Measurements from ENCODE around the gene CAPN2.

Gene CAPN2

DNA sequence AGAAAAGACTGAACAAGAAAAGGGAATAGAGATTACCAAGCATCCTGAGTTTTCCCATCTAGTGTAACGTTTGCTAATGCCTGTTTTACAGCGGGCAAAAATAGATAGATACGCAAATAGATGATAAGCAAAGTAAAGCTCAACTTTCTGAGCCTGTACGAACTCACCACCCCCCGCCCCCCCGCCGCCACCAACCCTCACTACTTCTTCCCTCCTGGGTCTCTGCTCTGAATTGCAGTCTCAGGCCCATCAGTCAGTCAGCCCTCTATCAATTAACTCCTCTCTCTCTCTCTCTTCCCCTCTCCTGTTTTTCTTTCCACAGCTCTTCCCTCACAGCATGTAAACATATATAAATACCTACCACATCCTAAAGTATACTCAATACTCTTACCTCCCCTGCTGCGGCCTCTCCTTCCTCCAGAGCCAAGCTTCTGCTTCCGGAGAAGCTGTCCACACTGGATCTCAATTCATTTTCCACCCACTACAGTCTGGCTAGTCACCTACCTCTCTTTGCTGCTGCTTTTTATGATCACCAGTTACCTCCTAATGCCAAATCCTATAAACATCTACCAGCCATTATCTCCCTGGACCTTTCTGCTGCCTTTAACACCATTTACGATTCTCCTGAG, 64.6 kb downstream of the CAPN2 start:
- Mint-ChIP-seq H3K36me3 (ENCODE audit: low read depth) (peaks cover 54% of the 10 kb centered on the region), H3K9me3 (no peaks in the 10 kb centered on the region), H3K27ac (no peak overlapping the region), H3K4me1 (ENCODE audit: low read depth) (peaks cover 11% of the 10 kb centered on the region), H3K4me3 (no peak overlapping the region), H3K27me3 (ENCODE audit: low read depth) (no peaks in the 10 kb centered on the region)
- no peak for DNase-seq (ENCODE audit: low spot score)

DNA sequence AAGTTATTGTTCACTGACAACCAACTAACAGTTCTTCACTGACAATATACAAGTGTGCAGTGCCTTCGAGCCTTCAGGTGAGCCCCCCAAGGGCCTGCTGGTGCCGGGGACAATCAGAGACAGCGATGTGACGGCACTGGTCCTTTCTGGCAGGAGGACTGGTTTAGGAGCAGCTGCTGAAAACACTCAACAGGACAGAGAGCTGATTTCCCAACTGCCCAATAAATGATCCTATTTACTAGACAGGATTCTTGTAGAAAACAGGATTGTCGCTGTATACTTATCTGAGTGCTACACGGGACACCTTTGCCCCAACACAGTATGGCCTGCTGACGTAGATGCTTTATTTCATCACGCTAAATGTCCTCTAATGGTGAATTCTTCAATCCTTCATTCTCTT, 68.0 kb downstream of the CAPN2 start:
- Mint-ChIP-seq H3K4me1 (ENCODE audit: low read depth) (peaks cover 11% of the 10 kb centered on the region), H3K4me3 (no peak overlapping the region), H3K36me3 (ENCODE audit: low read depth) (peaks cover 36% of the 10 kb centered on the region), H3K27me3 (ENCODE audit: low read depth) (no peaks in the 10 kb centered on the region), H3K9me3 (no peaks in the 10 kb centered on the region), H3K27ac (no peak overlapping the region)
- DNase-seq (ENCODE audit: low spot score): no peak

DNA sequence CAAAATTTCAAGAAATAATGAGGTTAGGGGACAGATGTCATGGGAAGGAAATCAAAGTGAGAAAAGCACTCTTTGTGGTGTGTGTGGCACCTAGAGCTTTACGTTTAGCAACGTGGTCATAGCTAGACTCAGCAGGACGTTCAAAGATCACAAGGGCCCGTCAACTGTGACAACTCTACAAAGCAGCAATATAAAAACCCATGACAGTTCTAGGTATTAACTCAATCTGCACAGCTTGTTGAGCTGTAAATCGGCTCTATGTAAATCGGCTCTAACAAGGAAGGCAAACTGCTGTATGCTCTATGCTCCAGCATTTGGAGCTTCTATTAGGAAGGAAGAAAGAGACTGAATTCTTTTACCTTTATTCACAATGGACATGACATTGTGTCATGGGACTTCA, 68.6 kb downstream of the CAPN2 start:
- Mint-ChIP-seq H3K4me3 (no peak overlapping the region), H3K27ac (no peak overlapping the region), H3K4me1 (ENCODE audit: low read depth) (peaks cover 5% of the 10 kb centered on the region), H3K27me3 (ENCODE audit: low read depth) (no peaks in the 10 kb centered on the region), H3K9me3 (no peaks in the 10 kb centered on the region), H3K36me3 (ENCODE audit: low read depth) (peaks cover 35% of the 10 kb centered on the region)
- no peak for DNase-seq (ENCODE audit: low spot score)

DNA sequence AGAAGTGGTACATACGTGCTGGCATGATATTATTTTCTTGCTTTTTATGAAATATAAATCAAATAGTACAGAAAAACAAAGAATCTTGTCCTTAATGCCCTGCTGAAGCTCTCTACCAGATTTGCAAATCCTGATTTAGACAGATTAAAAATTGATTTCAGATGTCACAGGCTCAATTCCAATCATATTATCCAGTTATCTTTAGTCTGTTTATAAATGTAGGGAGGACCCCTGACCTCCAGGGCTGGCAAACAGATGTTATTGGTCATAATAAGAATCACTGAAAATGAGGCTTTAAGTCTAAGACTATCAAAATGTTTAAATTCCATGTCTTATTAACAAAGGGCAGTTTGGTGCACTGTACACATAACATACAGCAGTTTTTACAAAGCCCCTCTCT, 71.3 kb downstream of the CAPN2 start:
- Mint-ChIP-seq H3K36me3 (ENCODE audit: low read depth) (peaks cover 23% of the 10 kb centered on the region), H3K4me3 (no peak overlapping the region), H3K27ac (no peak overlapping the region), H3K27me3 (ENCODE audit: low read depth) (no peaks in the 10 kb centered on the region), H3K9me3 (no peaks in the 10 kb centered on the region), H3K4me1 (ENCODE audit: low read depth) (no peaks in the 10 kb centered on the region)
- DNase-seq (ENCODE audit: low spot score): no peak

DNA sequence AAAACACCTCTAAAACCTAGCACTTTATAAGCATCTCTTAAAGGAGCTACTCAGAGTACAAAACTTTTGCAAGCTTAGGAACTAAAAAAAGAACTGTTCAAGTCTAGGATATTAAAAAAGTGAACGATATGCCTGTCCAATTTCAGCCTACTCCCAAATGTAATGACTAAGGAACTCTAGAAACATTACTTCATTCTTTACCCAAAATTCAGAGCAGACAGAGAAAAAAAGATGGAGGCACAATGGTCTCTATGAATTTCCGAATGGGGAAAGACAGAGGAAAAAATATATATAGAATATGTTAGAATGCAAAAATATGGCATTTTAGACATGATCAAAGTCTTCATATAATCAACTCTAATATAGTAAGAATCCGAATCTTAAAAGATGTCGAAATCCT, 72.2 kb downstream of the CAPN2 start:
- Mint-ChIP-seq H3K4me1 (ENCODE audit: low read depth) (no peaks in the 10 kb centered on the region), H3K36me3 (ENCODE audit: low read depth) (peaks cover 19% of the 10 kb centered on the region), H3K4me3 (no peak overlapping the region), H3K9me3 (no peaks in the 10 kb centered on the region), H3K27me3 (ENCODE audit: low read depth) (no peaks in the 10 kb centered on the region), H3K27ac (no peak overlapping the region)
- DNase-seq (ENCODE audit: low spot score): no peak

DNA sequence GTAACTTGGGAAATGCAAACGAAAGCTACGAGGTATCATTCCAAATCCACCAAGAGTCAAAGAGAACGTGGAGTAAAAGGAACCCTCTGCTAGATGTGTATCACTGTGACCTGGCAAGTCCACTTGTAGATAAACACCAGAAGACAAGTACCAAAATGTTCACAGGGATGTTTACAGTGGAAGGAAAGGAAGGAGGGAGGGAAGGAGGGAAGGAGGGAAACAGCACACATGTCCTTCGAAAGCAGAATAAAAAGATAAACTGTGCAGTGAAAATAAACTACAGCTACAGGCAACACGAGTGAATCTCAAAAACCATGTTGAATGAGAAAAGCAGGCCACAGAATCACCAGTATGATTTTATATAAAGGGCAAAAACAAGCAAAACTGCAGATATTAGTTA, 73.5 kb downstream of the CAPN2 start:
- Mint-ChIP-seq H3K27ac (no peak overlapping the region), H3K4me1 (ENCODE audit: low read depth) (no peaks in the 10 kb centered on the region), H3K4me3 (no peak overlapping the region), H3K36me3 (ENCODE audit: low read depth) (peaks cover 19% of the 10 kb centered on the region), H3K9me3 (no peaks in the 10 kb centered on the region), H3K27me3 (ENCODE audit: low read depth) (no peaks in the 10 kb centered on the region)
- DNase-seq (ENCODE audit: low spot score): no peak

DNA sequence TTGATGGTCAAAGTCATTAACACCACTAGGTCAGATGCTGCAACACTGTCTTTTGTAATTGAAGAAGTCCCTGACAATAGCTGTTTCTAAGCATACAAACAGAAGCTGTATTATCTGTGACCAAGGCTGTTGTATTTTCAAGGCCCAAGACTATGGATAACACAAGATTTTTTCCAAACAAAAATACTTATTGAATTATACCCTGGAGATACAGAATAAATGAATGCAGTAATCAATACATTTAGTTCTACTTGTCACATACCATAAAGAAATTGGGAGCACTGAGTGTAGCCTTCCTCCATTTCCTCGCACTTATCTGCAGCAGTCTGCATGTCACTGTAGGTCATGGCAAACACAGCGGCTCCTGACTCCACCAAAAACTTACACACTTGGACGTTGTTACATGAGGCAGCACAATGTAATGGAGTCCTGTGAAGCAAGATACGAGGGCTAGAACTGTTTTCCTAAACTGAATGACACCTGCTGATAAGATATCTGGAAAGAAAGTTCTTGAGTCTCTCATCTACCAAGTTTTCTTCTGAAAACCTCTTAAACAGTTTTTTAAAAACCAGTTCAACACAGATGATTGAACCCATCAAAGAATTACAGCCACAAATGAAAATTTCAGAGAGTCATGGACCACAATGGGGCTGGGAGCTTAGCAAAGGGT, 76.5 kb downstream of the CAPN2 start:
- H3K36me3 Mint-ChIP-seq (ENCODE audit: low read depth): peaks cover 26% of the 10 kb centered on the region
- H3K27ac Mint-ChIP-seq: no peak overlapping the region

DNA sequence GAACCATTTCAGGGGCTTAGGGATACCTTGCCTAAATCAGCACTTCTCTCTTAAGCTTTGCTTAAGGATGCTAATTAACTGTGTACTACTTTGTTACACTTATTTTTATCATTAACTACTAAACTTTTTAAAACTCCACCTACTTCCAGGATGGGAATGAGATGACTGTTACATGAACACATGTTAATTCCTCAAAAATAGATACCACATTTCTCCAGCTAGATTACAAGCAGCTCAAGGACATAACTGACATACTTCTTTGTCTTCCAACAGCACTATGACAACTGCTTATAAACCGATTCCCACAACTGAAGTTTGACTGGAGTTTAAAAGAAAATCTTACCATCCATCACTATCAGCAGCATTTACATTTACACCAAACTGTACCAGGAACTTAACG, 79.7 kb downstream of the CAPN2 start:
- peaks cover 7% of the 10 kb centered on the region for H3K4me1 Mint-ChIP-seq (ENCODE audit: low read depth)
- peaks cover 24% of the 10 kb centered on the region for H3K36me3 Mint-ChIP-seq (ENCODE audit: low read depth)

More for the DNA sequence above, 76.5 kb downstream of the CAPN2 start:
- H3K4me3 Mint-ChIP-seq: no peak overlapping the region
- peaks cover 7% of the 10 kb centered on the region for H3K4me1 Mint-ChIP-seq (ENCODE audit: low read depth)
- no peak for DNase-seq (ENCODE audit: low spot score)
- H3K27me3 Mint-ChIP-seq (ENCODE audit: low read depth): no peaks in the 10 kb centered on the region
- H3K9me3 Mint-ChIP-seq: no peaks in the 10 kb centered on the region

DNA sequence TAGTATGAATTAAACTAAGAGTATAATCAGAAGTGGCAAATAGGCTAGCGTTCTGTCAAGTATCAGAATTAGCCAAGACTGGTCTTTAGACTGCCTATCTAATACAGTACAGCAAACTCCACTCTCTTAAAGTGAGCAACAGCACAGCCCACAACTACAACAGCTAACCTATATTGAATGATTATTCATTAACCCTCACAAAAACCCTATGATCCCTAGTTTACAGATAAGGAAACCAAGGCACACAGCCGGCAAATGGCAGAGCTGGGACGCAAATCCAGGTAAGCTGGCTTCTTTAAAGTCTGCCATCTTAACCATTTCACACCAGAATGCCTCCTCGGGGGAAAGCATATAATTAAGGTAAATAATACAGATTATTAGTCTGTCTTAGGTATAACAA, 81.4 kb downstream of the CAPN2 start:
- Mint-ChIP-seq H3K27me3 (ENCODE audit: low read depth) (no peaks in the 10 kb centered on the region), H3K36me3 (ENCODE audit: low read depth) (peaks cover 26% of the 10 kb centered on the region), H3K9me3 (no peaks in the 10 kb centered on the region), H3K27ac (no peak overlapping the region), H3K4me3 (no peak overlapping the region), H3K4me1 (ENCODE audit: low read depth) (peaks cover 7% of the 10 kb centered on the region)
- no peak for DNase-seq (ENCODE audit: low spot score)

More for the DNA sequence above, 79.7 kb downstream of the CAPN2 start:
- Mint-ChIP-seq H3K4me3 (no peak overlapping the region), H3K9me3 (no peaks in the 10 kb centered on the region), H3K27me3 (ENCODE audit: low read depth) (no peaks in the 10 kb centered on the region), H3K27ac (no peak overlapping the region)
- DNase-seq (ENCODE audit: low spot score): no peak

DNA sequence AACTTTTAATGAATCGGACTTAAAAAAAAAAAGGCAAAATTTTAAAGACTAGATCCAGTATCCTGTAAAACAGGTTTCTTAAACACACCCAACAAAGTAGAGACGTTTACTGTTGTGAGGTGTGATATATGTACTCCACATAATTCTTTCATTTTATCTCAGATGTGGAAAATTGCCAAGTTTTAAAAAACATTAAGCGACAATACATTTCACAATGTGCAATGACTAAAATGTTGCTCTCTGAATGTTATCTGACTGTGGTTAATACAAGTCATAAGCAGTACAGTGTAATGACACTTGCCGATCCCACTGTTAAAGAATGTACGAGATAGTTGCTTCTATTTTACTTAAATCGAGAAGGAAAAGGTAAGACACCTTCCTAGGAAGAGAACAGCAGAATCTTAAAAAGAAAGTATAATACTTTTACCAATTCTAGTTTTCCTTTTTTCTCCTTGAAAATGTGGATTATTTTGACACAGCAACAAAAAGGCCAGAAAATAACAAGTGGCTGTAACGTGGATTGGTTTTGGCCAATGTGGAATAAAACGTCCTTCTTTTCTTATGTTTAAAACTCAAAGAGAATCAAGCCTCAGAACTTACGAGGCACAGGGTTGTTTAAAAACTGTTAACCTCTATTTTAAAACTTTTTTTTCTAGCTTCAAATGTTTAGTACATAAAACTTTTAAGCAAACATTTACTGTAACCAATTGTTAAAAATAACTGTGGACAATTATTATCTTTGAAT, 82.0 kb downstream of the CAPN2 start:
- Mint-ChIP-seq H3K36me3 (ENCODE audit: low read depth) (peaks cover 26% of the 10 kb centered on the region), H3K9me3 (no peaks in the 10 kb centered on the region), H3K27me3 (ENCODE audit: low read depth) (no peaks in the 10 kb centered on the region), H3K4me3 (no peak overlapping the region), H3K27ac (no peak overlapping the region), H3K4me1 (ENCODE audit: low read depth) (peaks cover 7% of the 10 kb centered on the region)
- no peak for DNase-seq (ENCODE audit: low spot score)

DNA sequence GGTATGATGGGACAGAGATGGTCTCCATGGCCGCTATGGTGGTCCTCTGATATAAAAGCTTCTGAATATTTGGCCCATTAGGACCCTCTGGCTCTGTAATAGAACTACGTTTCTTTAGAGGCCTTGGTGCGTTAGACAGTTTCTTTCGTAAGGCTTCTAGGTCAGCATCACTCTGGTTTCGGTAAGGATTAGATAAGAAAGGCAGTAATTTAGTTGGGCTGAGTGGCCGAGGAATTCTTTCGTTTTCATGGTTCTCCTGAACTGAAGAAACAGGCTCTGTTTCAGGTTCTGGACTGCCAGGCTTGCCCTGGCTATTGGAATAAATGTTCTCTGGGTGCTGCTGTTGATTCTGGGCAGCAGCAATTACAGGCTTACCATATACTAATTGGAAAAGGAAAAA, 83.9 kb downstream of the CAPN2 start:
- Mint-ChIP-seq H3K27ac (no peak overlapping the region), H3K36me3 (ENCODE audit: low read depth) (peaks cover 34% of the 10 kb centered on the region), H3K27me3 (ENCODE audit: low read depth) (no peaks in the 10 kb centered on the region), H3K9me3 (no peaks in the 10 kb centered on the region), H3K4me3 (no peak overlapping the region), H3K4me1 (ENCODE audit: low read depth) (peaks cover 7% of the 10 kb centered on the region)
- no peak for DNase-seq (ENCODE audit: low spot score)

DNA sequence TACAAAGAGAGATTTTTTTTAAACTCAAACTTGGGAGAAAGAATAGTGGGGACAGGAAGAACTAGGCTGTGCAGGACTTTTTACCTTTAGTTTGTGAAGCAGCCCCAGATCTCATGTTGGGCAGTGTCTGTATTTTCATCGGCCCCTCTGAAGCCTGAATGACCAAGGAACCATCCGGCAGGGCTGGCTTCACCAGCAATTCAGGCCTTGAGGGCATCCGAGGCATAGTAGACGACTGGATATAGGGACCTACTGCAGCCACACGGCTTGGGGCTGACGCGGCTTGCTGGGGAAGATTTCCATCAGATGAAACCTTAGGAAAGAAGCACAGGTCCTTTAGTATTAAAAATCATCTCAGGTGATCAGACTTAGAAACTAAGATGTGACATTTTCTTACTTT, 89.7 kb downstream of the CAPN2 start:
- Mint-ChIP-seq H3K27ac (no peak overlapping the region), H3K4me1 (ENCODE audit: low read depth) (no peaks in the 10 kb centered on the region), H3K4me3 (no peak overlapping the region), H3K27me3 (ENCODE audit: low read depth) (no peaks in the 10 kb centered on the region), H3K9me3 (no peaks in the 10 kb centered on the region), H3K36me3 (ENCODE audit: low read depth) (peaks cover 41% of the 10 kb centered on the region)
- DNase-seq (ENCODE audit: low spot score): no peak

DNA sequence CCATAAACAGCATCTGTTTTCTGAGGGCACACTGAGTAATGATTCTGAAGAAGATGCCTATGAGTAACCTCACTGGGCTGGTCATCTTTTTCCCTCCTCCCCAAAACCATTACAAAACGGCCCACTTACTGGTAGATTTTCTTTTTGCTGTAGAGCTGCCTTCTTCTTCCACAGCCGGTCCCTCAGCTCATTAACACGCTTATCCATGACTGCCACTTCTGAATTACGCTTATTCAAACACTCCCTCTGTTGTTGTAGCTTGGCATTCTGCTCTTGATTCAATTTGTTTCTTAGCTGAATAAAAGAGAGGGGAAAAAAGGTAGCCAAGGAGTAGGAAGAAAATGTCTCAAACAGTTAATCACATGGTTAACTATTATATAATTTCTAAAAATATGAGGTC, 90.3 kb downstream of the CAPN2 start:
- Mint-ChIP-seq H3K9me3 (peaks cover 4% of the 10 kb centered on the region), H3K4me3 (no peak overlapping the region), H3K36me3 (ENCODE audit: low read depth) (peaks cover 45% of the 10 kb centered on the region), H3K27me3 (ENCODE audit: low read depth) (no peaks in the 10 kb centered on the region), H3K4me1 (ENCODE audit: low read depth) (no peaks in the 10 kb centered on the region), H3K27ac (no peak overlapping the region)
- DNase-seq (ENCODE audit: low spot score): no peak

DNA sequence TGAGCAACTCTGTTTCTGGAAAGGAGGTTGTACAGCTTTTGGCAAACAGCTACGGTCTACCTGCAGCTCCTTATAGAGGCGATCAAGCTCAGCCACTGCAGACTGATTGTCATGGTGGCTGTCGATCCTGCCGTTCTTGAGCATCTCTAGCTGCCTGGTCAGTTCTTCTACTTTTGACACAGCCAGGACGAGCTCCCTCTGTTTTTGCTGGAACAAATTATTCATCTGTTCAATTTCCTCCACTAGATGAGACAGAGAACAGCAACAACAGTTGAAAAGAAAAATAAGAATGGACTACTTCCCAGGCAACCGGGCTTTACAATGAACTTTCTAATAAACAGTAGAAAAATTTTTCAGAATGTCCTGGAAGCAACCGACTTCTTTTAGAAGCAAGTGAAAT, 90.9 kb downstream of the CAPN2 start:
- no peak overlapping the region for H3K27ac Mint-ChIP-seq
- peaks cover 44% of the 10 kb centered on the region for H3K36me3 Mint-ChIP-seq (ENCODE audit: low read depth)
- DNase-seq (ENCODE audit: low spot score): no peak
- H3K4me3 Mint-ChIP-seq: no peak overlapping the region
- H3K9me3 Mint-ChIP-seq: peaks cover 4% of the 10 kb centered on the region
- no peaks in the 10 kb centered on the region for H3K4me1 Mint-ChIP-seq (ENCODE audit: low read depth)
- H3K27me3 Mint-ChIP-seq (ENCODE audit: low read depth): no peaks in the 10 kb centered on the region
